ENCODE results near the gene DARS1.
A peak's percentile ranks its signal among the peaks of the same experiment; 100 is the strongest.
"Not testable (repeated sequence)": the region's sequence is repeated elsewhere in the genome, so short reads cannot be mapped to it uniquely, and the experiment has no call there.

DARS1 gene

GRCh38 chr2:135890149-135890548, 95.3 kb downstream of the DARS1 start:
- no peak for DNase-seq

- DNase-seq: not testable (repeated sequence)
These were observed 96.8 kb downstream of the DARS1 start for GRCh38 chr2:135888587-135888986.

- DNase-seq: no peak
These were observed 99.7 kb downstream of the DARS1 start for GRCh38 chr2:135885709-135886108.

GRCh38 chr2:135882415-135882814, 103.0 kb downstream of the DARS1 start:
- DNase-seq: no peak

- not testable (repeated sequence) for DNase-seq
These were observed 108.7 kb downstream of the DARS1 start for GRCh38 chr2:135876770-135877169.

- peak; percentile 73 to 96 (median 91) for DNase-seq
These were observed 109.2 kb downstream of the DARS1 start, which contains the start of gene MCM6 for GRCh38 chr2:135876066-135876711. TSS of gene MCM6 (minus strand) at chr2:135876443. CDS start at chr2:135876365, 78 bp downstream.

- peak in 32 of 58 donors; percentile 4 to 55 (median 38) for DNase-seq
These were observed 109.8 kb downstream of the DARS1 start for GRCh38 chr2:135875491-135876065.

- DNase-seq: no peak
These were observed 110.6 kb downstream of the DARS1 start for GRCh38 chr2:135874777-135875365.

GRCh38 chr2:135870571-135870970, 114.9 kb downstream of the DARS1 start:
- no peak for DNase-seq

GRCh38 chr2:135863233-135863632, 122.2 kb downstream of the DARS1 start:
- DNase-seq: no peak

GRCh38 chr2:135862718-135863117, 122.7 kb downstream of the DARS1 start:
- DNase-seq: no peak
